ENCODE measurements around the gene GALNT18. TPM values are rescaled to one million over a fixed set of nuclear protein-coding genes. Genes with fewer than 3 reads are reported as not detected.

GALNT18 gene
- total RNA-seq, 2 donors from 2014 or later = 2.4 to 2.5 TPM

GRCh38 chr11:11504071-11504470 lies 117.7 kb downstream of the GALNT18 start:
- no peaks in the 10 kb centered on the region for H3K9me3 Mint-ChIP-seq
- H3K36me3 Mint-ChIP-seq (ENCODE audit: insufficient read depth in 2 of 2) = no peaks in the 10 kb centered on the region
- DNase-seq = no peak
- peaks cover 8% of the 10 kb centered on the region for H3K27me3 Mint-ChIP-seq (ENCODE audit: low read depth)
- H3K4me1 Mint-ChIP-seq (ENCODE audit: low read depth) = no peaks in the 10 kb centered on the region
- H3K4me3 Mint-ChIP-seq = no peak overlapping the region
- H3K27ac Mint-ChIP-seq = no peak overlapping the region
- ATAC-seq (replicated peaks in 1 of 2) = no peak

- no peaks in the 10 kb centered on the region for H3K4me1 Mint-ChIP-seq (ENCODE audit: low read depth)
Observed at GRCh38 chr11:11502263-11502861, 119.4 kb downstream of the GALNT18 start.

GRCh38 chr11:11501546-11502262 lies 120.1 kb downstream of the GALNT18 start:
- H3K9me3 Mint-ChIP-seq = no peaks in the 10 kb centered on the region
- H3K4me3 Mint-ChIP-seq = no peak overlapping the region
- H3K27ac Mint-ChIP-seq = no peak overlapping the region
- ATAC-seq (replicated peaks in 1 of 2) (no peak), DNase-seq (no peak)
- no peaks in the 10 kb centered on the region for H3K36me3 Mint-ChIP-seq (ENCODE audit: insufficient read depth in 2 of 2)
- no peaks in the 10 kb centered on the region for H3K4me1 Mint-ChIP-seq (ENCODE audit: low read depth)
- peaks cover 8% of the 10 kb centered on the region for H3K27me3 Mint-ChIP-seq (ENCODE audit: low read depth)

More at GRCh38 chr11:11502263-11502861, 119.4 kb downstream of the GALNT18 start:
- Mint-ChIP-seq H3K36me3 (ENCODE audit: insufficient read depth in 2 of 2) (no peaks in the 10 kb centered on the region), H3K27ac (no peak overlapping the region), H3K4me3 (no peak overlapping the region), H3K9me3 (no peaks in the 10 kb centered on the region), H3K27me3 (ENCODE audit: low read depth) (peaks cover 8% of the 10 kb centered on the region)
- ATAC-seq (replicated peaks in 1 of 2) (no peak), DNase-seq (no peak)

- Mint-ChIP-seq H3K9me3 (no peaks in the 10 kb centered on the region), H3K27ac (no peak overlapping the region), H3K36me3 (ENCODE audit: insufficient read depth in 2 of 2) (no peaks in the 10 kb centered on the region), H3K4me3 (no peak overlapping the region), H3K4me1 (ENCODE audit: low read depth) (no peaks in the 10 kb centered on the region), H3K27me3 (ENCODE audit: low read depth) (peaks cover 8% of the 10 kb centered on the region)
- ATAC-seq (replicated peaks in 1 of 2) (no peak), DNase-seq (no peak)
Observed at GRCh38 chr11:11500744-11501487, 120.9 kb downstream of the GALNT18 start.

- H3K27ac Mint-ChIP-seq = no peak overlapping the region
- H3K36me3 Mint-ChIP-seq (ENCODE audit: insufficient read depth in 2 of 2) = no peaks in the 10 kb centered on the region
- H3K4me3 Mint-ChIP-seq = no peak overlapping the region
- no peak for ATAC-seq (replicated peaks in 1 of 2)
- DNase-seq = no peak
- no peaks in the 10 kb centered on the region for H3K4me1 Mint-ChIP-seq (ENCODE audit: low read depth)
- H3K27me3 Mint-ChIP-seq (ENCODE audit: low read depth) = peaks cover 8% of the 10 kb centered on the region
- no peaks in the 10 kb centered on the region for H3K9me3 Mint-ChIP-seq
Observed at GRCh38 chr11:11499300-11499699, 122.5 kb downstream of the GALNT18 start.

GRCh38 chr11:11498195-11498594 lies 123.6 kb downstream of the GALNT18 start:
- ATAC-seq (replicated peaks in 1 of 2) (no peak), DNase-seq (no peak)
- H3K27me3 Mint-ChIP-seq (ENCODE audit: low read depth) = peaks cover 8% of the 10 kb centered on the region
- no peaks in the 10 kb centered on the region for H3K4me1 Mint-ChIP-seq (ENCODE audit: low read depth)
- H3K4me3 Mint-ChIP-seq = no peak overlapping the region
- no peaks in the 10 kb centered on the region for H3K9me3 Mint-ChIP-seq
- H3K27ac Mint-ChIP-seq = no peak overlapping the region
- H3K36me3 Mint-ChIP-seq (ENCODE audit: insufficient read depth in 2 of 2) = no peaks in the 10 kb centered on the region

GRCh38 chr11:11496879-11497278 lies 124.9 kb downstream of the GALNT18 start:
- DNase-seq (no peak), ATAC-seq (replicated peaks in 1 of 2) (no peak)
- H3K36me3 Mint-ChIP-seq (ENCODE audit: insufficient read depth in 2 of 2) = no peaks in the 10 kb centered on the region
- H3K4me3 Mint-ChIP-seq = no peak overlapping the region
- H3K27me3 Mint-ChIP-seq (ENCODE audit: low read depth) = no peaks in the 10 kb centered on the region
- H3K4me1 Mint-ChIP-seq (ENCODE audit: low read depth) = no peaks in the 10 kb centered on the region
- no peaks in the 10 kb centered on the region for H3K9me3 Mint-ChIP-seq
- no peak overlapping the region for H3K27ac Mint-ChIP-seq

GRCh38 chr11:11494348-11494747 lies 127.5 kb downstream of the GALNT18 start:
- ATAC-seq (replicated peaks in 1 of 2) (no peak), DNase-seq (no peak)
- Mint-ChIP-seq H3K4me1 (ENCODE audit: low read depth) (no peaks in the 10 kb centered on the region), H3K27ac (no peak overlapping the region), H3K4me3 (no peak overlapping the region), H3K9me3 (no peaks in the 10 kb centered on the region), H3K27me3 (ENCODE audit: low read depth) (no peaks in the 10 kb centered on the region), H3K36me3 (ENCODE audit: insufficient read depth in 2 of 2) (no peaks in the 10 kb centered on the region)

GRCh38 chr11:11493698-11494097 lies 128.1 kb downstream of the GALNT18 start:
- H3K9me3 Mint-ChIP-seq = no peaks in the 10 kb centered on the region
- H3K36me3 Mint-ChIP-seq (ENCODE audit: insufficient read depth in 2 of 2) = no peaks in the 10 kb centered on the region
- DNase-seq (no peak), ATAC-seq (replicated peaks in 1 of 2) (no peak)
- no peak overlapping the region for H3K4me3 Mint-ChIP-seq
- no peaks in the 10 kb centered on the region for H3K4me1 Mint-ChIP-seq (ENCODE audit: low read depth)
- H3K27me3 Mint-ChIP-seq (ENCODE audit: low read depth) = no peaks in the 10 kb centered on the region
- H3K27ac Mint-ChIP-seq = no peak overlapping the region

- Mint-ChIP-seq H3K4me3 (no peak overlapping the region), H3K4me1 (ENCODE audit: low read depth) (no peaks in the 10 kb centered on the region), H3K9me3 (no peaks in the 10 kb centered on the region), H3K27ac (no peak overlapping the region), H3K27me3 (ENCODE audit: low read depth) (no peaks in the 10 kb centered on the region), H3K36me3 (ENCODE audit: insufficient read depth in 2 of 2) (no peaks in the 10 kb centered on the region)
- ATAC-seq (replicated peaks in 1 of 2) (no peak), DNase-seq (no peak)
Observed at GRCh38 chr11:11491589-11491988, 130.2 kb downstream of the GALNT18 start.

- H3K4me1 Mint-ChIP-seq (ENCODE audit: low read depth) = no peaks in the 10 kb centered on the region
- H3K27me3 Mint-ChIP-seq (ENCODE audit: low read depth) = no peaks in the 10 kb centered on the region
- no peak for ATAC-seq (replicated peaks in 1 of 2)
- no peaks in the 10 kb centered on the region for H3K9me3 Mint-ChIP-seq
- no peak overlapping the region for H3K27ac Mint-ChIP-seq
- DNase-seq = no peak
- no peak overlapping the region for H3K4me3 Mint-ChIP-seq
- H3K36me3 Mint-ChIP-seq (ENCODE audit: insufficient read depth in 2 of 2) = no peaks in the 10 kb centered on the region
Observed at GRCh38 chr11:11491014-11491413, 130.8 kb downstream of the GALNT18 start.

GRCh38 chr11:11486423-11486822 lies 135.4 kb downstream of the GALNT18 start:
- Mint-ChIP-seq H3K4me1 (ENCODE audit: low read depth) (no peaks in the 10 kb centered on the region), H3K9me3 (no peaks in the 10 kb centered on the region), H3K27ac (no peak overlapping the region), H3K4me3 (no peak overlapping the region), H3K27me3 (ENCODE audit: low read depth) (peaks cover 4% of the 10 kb centered on the region), H3K36me3 (ENCODE audit: insufficient read depth in 2 of 2) (no peaks in the 10 kb centered on the region)
- ATAC-seq (replicated peaks in 1 of 2) (no peak), DNase-seq (no peak)

- H3K36me3 Mint-ChIP-seq (ENCODE audit: insufficient read depth in 2 of 2) = no peaks in the 10 kb centered on the region
Observed at GRCh38 chr11:11486002-11486401, 135.8 kb downstream of the GALNT18 start.

More at GRCh38 chr11:11486002-11486401, 135.8 kb downstream of the GALNT18 start:
- ATAC-seq (replicated peaks in 1 of 2) (no peak), DNase-seq (no peak)
- H3K4me3 Mint-ChIP-seq = no peak overlapping the region
- no peaks in the 10 kb centered on the region for H3K9me3 Mint-ChIP-seq
- peaks cover 4% of the 10 kb centered on the region for H3K27me3 Mint-ChIP-seq (ENCODE audit: low read depth)
- no peaks in the 10 kb centered on the region for H3K4me1 Mint-ChIP-seq (ENCODE audit: low read depth)
- no peak overlapping the region for H3K27ac Mint-ChIP-seq

Data from activated T-cell treated with anti-CD3 and anti-CD28 coated beads, Interleukin-2, amount 50 U/mL, for 72 hours (primary cell).